Measurements from ENCODE around the gene SLC38A3.

Gene SLC38A3

DNA sequence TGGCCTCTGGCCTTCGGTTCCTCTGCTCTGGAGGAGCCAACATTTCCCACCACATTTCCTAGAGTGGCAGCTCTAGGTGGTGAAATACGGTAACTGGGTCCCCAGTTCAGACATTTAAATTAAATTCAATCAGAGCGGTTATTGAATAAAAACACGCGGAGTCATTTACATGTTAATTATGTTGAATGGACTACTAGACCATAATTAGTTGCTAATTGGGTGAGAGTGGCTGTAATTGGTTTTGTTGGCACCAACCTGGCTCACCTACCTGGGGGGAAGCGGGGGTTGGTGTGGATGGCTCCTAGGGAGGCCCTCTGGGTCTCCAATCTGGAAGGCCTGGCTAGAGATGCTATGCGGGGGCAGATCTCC lies 37.2 kb upstream of the SLC38A3 start:
- DNase-seq (ENCODE audit: low read depth, low spot score) = no peak
- no peak for TF ChIP-seq FOXP2 (optimal IDR thresholded peaks at IDR 0.05; ENCODE audit: control extremely low read depth, extremely low read length, insufficient read depth)
- Histone ChIP-seq H3K9ac (ENCODE audit: insufficient read length) (no peak overlapping the region), H3K27ac (no peak overlapping the region), H3K9me3 (ENCODE audit: low read depth, low read length) (no peaks in the 10 kb centered on the region), H3K4me3 (no peak overlapping the region), H3K36me3 (ENCODE audit: insufficient read depth, low read length) (no peaks in the 10 kb centered on the region)

- no peak overlapping the region for H3K4me3 ChIP-seq
- no peaks in the 10 kb centered on the region for H3K9me3 ChIP-seq (ENCODE audit: low read depth, low read length)
- no peaks in the 10 kb centered on the region for H3K36me3 ChIP-seq (ENCODE audit: insufficient read depth, low read length)
- no peak overlapping the region for H3K9ac ChIP-seq (ENCODE audit: insufficient read length)
- no peak for DNase-seq (ENCODE audit: low read depth, low spot score)
- H3K27ac ChIP-seq = no peak overlapping the region
- TF ChIP-seq POLR2AphosphoS5 (IDR thresholded peaks at IDR 0.05; ENCODE audit: borderline replicate concordance, low read depth, low read length) (no peak), FOXP2 (optimal IDR thresholded peaks at IDR 0.05; ENCODE audit: control extremely low read depth, extremely low read length, insufficient read depth) (no peak), EZH2 (IDR thresholded peaks at IDR 0.05) (no peak)
Observed at GRCh38 chr3:50168388-50168787, 36.7 kb upstream of the SLC38A3 start.

GRCh38 chr3:50168791-50169190 lies 36.3 kb upstream of the SLC38A3 start:
- H3K9ac ChIP-seq (ENCODE audit: insufficient read length) = no peak overlapping the region
- no peak overlapping the region for H3K27ac ChIP-seq
- TF ChIP-seq POLR2AphosphoS5 (IDR thresholded peaks at IDR 0.05; ENCODE audit: borderline replicate concordance, low read depth, low read length) (no peak), EZH2 (IDR thresholded peaks at IDR 0.05) (no peak), FOXP2 (optimal IDR thresholded peaks at IDR 0.05; ENCODE audit: control extremely low read depth, extremely low read length, insufficient read depth) (no peak)
- no peaks in the 10 kb centered on the region for H3K36me3 ChIP-seq (ENCODE audit: insufficient read depth, low read length)
- no peak overlapping the region for H3K4me3 ChIP-seq
- no peak for DNase-seq (ENCODE audit: low read depth, low spot score)
- H3K9me3 ChIP-seq (ENCODE audit: low read depth, low read length) = no peaks in the 10 kb centered on the region

DNA sequence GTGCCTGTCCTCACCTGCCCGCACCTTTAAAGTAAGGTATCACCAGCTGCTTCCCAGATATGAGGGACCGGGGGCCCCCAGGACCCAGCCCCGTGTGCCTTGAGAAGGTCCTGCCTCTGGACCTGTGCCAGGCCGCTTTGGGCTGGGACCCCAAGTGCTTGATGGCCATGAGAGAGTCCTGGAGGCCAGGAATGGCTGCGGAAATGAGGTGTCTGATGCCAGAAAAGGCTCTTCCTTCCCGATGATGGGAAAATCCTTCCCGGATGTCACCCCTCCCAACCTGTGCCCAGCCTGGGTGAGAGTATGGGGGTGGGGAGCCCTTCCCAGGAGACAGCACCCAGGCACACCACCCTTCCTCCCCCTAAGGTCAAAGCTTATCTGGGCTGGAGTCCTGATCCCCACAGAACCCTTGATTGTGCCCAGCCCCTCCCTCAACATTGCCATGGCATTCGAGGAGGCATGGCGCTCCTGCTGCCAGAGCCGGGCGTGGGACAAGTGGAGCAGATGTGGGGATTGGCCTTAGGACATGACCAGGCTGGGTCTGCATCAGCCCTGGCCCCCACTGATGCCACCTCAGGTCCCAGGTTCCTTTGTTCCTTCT lies 35.7 kb upstream of the SLC38A3 start:
- no peak overlapping the region for H3K9ac ChIP-seq (ENCODE audit: insufficient read length)
- H3K27ac ChIP-seq = no peak overlapping the region
- TF ChIP-seq EZH2 (IDR thresholded peaks at IDR 0.05) (no peak), FOXP2 (optimal IDR thresholded peaks at IDR 0.05; ENCODE audit: control extremely low read depth, extremely low read length, insufficient read depth) (no peak), POLR2AphosphoS5 (IDR thresholded peaks at IDR 0.05; ENCODE audit: borderline replicate concordance, low read depth, low read length) (no peak)
- H3K4me3 ChIP-seq = no peak overlapping the region
- DNase-seq (ENCODE audit: low read depth, low spot score) = no peak
- H3K36me3 ChIP-seq (ENCODE audit: insufficient read depth, low read length) = no peaks in the 10 kb centered on the region
- H3K9me3 ChIP-seq (ENCODE audit: low read depth, low read length) = no peaks in the 10 kb centered on the region

- Histone ChIP-seq H3K9me3 (ENCODE audit: low read depth, low read length) (no peaks in the 10 kb centered on the region), H3K4me3 (no peak overlapping the region), H3K9ac (ENCODE audit: insufficient read length) (no peak overlapping the region), H3K36me3 (ENCODE audit: insufficient read depth, low read length) (no peaks in the 10 kb centered on the region), H3K27ac (no peak overlapping the region)
- no peak for DNase-seq (ENCODE audit: low read depth, low spot score)
- no peak for TF ChIP-seq POLR2AphosphoS5 (IDR thresholded peaks at IDR 0.05; ENCODE audit: borderline replicate concordance, low read depth, low read length)
- no peak for TF ChIP-seq EZH2 (IDR thresholded peaks at IDR 0.05)
- no peak for TF ChIP-seq FOXP2 (optimal IDR thresholded peaks at IDR 0.05; ENCODE audit: control extremely low read depth, extremely low read length, insufficient read depth)
Observed at GRCh38 chr3:50169858-50170257, 35.2 kb upstream of the SLC38A3 start.

DNA sequence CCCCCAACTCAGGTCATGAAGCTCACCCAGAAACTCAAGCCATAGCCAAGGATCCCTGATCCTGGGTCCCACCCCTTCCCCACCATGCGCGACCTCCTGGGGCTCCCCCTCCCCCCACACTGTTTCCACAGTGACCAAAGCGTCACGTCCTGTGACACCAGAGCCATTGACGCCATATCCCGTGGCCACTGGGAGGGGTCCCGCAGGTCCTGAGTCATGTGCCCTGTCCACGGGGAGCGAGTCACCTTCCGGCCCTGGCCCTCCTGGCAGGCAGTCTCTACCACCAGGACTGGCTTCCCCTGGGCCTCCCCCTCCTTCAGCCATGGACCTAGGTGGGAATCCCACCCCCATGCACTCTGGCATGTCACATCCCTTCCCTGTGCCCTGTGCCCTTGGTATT lies 34.4 kb upstream of the SLC38A3 start:
- no peaks in the 10 kb centered on the region for H3K36me3 ChIP-seq (ENCODE audit: insufficient read depth, low read length)
- no peak for TF ChIP-seq FOXP2 (optimal IDR thresholded peaks at IDR 0.05; ENCODE audit: control extremely low read depth, extremely low read length, insufficient read depth)
- TF ChIP-seq POLR2AphosphoS5 (IDR thresholded peaks at IDR 0.05; ENCODE audit: borderline replicate concordance, low read depth, low read length) = no peak
- TF ChIP-seq EZH2 (IDR thresholded peaks at IDR 0.05) = no peak
- H3K9ac ChIP-seq (ENCODE audit: insufficient read length) = no peak overlapping the region
- H3K4me3 ChIP-seq = no peak overlapping the region
- no peak overlapping the region for H3K27ac ChIP-seq
- no peaks in the 10 kb centered on the region for H3K9me3 ChIP-seq (ENCODE audit: low read depth, low read length)
- DNase-seq (ENCODE audit: low read depth, low spot score) = no peak

- Histone ChIP-seq H3K4me3 (no peak overlapping the region), H3K36me3 (ENCODE audit: insufficient read depth, low read length) (no peaks in the 10 kb centered on the region), H3K9ac (ENCODE audit: insufficient read length) (no peak overlapping the region), H3K27ac (no peak overlapping the region), H3K9me3 (ENCODE audit: low read depth, low read length) (no peaks in the 10 kb centered on the region)
- TF ChIP-seq EZH2 (IDR thresholded peaks at IDR 0.05) (no peak), POLR2AphosphoS5 (IDR thresholded peaks at IDR 0.05; ENCODE audit: borderline replicate concordance, low read depth, low read length) (no peak), FOXP2 (optimal IDR thresholded peaks at IDR 0.05; ENCODE audit: control extremely low read depth, extremely low read length, insufficient read depth) (no peak)
- no peak for DNase-seq (ENCODE audit: low read depth, low spot score)
Observed at GRCh38 chr3:50171540-50172301, 33.4 kb upstream of the SLC38A3 start.

GRCh38 chr3:50172626-50173220 lies 32.3 kb upstream of the SLC38A3 start:
- TF ChIP-seq EZH2 (IDR thresholded peaks at IDR 0.05) = no peak
- no peak for TF ChIP-seq FOXP2 (optimal IDR thresholded peaks at IDR 0.05; ENCODE audit: control extremely low read depth, extremely low read length, insufficient read depth)
- no peak for TF ChIP-seq POLR2AphosphoS5 (IDR thresholded peaks at IDR 0.05; ENCODE audit: borderline replicate concordance, low read depth, low read length)
- no peak overlapping the region for H3K27ac ChIP-seq

More at GRCh38 chr3:50172626-50173220, 32.3 kb upstream of the SLC38A3 start:
- DNase-seq (ENCODE audit: low read depth, low spot score) = no peak
- Histone ChIP-seq H3K9ac (ENCODE audit: insufficient read length) (no peak overlapping the region), H3K9me3 (ENCODE audit: low read depth, low read length) (no peaks in the 10 kb centered on the region), H3K4me3 (no peak overlapping the region), H3K36me3 (ENCODE audit: insufficient read depth, low read length) (no peaks in the 10 kb centered on the region)
